Fibroblast of skin of right biceps (primary cell): ENCODE results near the gene EID2.
A peak's percentile ranks its signal among the peaks of the same experiment; 100 is the strongest.

ENCODE experiments used
- DNase-seq: peaks from one replicate; pipeline ENCODE4 v3.0.0-alpha.2; 2013

EID2 gene

DNA sequence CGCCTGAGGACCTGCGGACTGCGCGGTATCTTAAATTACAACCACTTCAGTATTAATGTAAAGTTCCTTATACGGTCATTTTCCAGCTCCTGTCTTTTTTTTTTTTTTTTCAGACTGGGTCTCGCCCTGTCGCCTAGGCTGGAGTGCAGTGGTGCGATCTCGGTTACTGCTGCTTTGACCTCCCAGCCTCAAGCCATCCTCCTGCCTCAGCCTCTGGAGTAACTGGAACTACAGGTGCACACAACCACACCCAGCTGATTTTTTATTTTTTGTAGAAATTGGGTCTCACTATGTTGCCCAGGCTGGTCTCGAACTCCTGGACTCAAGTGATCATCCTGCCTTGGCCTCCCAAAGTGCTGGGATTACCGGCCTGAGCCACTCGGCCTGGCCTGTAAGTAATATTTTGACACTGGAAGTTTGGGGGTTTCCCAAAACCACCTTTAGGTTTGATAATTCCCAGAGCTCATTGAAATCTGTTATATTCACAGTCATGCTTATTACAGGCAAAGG lies 6.9 kb downstream of the EID2 start:
- DNase-seq, result no peak

GRCh38 chr19:39532233-39533002 lies 7.5 kb downstream of the EID2 start, which contains the start of gene EID2B:
Gene EID2B, minus strand, starts transcription at chr19:39532852. Its CDS starts 50 bp downstream, at chr19:39532802.
- peak; percentile 93 for DNase-seq

DNA sequence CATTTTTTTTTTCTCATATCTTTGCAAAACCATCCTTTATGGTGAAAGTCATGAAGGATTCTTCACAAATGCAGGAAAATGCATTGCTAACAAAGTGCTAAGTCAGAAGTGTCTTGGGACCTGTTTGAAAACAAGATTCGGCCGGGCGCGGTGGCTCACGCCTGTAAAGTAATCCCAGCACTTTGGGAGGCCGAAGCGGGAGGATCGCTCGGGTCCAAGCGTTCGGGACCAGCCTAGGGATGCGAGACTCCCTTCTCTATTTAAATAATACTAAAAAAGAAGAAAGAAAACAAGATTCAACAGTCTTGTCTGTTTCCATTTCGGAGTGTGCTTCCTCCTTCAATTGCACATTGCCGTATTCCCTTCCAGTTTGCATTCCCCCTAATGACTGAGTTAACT lies 8.1 kb downstream of the EID2 start:
- DNase-seq, result no peak

DNA sequence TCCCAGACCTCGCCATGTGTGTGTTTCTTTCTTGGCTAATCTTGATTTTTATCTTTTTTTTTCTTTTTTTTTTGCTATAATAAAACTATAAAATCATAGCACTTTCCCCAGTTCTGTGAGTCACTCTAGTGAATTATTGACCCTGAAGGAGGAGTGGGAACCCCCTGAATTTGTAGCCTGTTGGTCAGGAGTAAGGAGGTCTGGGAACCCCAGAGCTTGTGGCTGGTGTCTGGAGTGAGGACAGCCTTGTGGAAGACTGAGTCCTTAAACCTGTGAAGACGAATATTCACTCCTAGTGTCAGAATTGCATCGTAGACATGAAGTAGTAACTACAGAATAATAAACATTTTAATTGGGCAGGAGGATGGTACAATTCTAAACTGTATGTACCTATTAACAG lies 14.8 kb downstream of the EID2 start:
- no peak for DNase-seq

- DNase-seq, result no peak
Measured at GRCh38 chr19:39524495-39524894, 15.5 kb downstream of the EID2 start.

DNA sequence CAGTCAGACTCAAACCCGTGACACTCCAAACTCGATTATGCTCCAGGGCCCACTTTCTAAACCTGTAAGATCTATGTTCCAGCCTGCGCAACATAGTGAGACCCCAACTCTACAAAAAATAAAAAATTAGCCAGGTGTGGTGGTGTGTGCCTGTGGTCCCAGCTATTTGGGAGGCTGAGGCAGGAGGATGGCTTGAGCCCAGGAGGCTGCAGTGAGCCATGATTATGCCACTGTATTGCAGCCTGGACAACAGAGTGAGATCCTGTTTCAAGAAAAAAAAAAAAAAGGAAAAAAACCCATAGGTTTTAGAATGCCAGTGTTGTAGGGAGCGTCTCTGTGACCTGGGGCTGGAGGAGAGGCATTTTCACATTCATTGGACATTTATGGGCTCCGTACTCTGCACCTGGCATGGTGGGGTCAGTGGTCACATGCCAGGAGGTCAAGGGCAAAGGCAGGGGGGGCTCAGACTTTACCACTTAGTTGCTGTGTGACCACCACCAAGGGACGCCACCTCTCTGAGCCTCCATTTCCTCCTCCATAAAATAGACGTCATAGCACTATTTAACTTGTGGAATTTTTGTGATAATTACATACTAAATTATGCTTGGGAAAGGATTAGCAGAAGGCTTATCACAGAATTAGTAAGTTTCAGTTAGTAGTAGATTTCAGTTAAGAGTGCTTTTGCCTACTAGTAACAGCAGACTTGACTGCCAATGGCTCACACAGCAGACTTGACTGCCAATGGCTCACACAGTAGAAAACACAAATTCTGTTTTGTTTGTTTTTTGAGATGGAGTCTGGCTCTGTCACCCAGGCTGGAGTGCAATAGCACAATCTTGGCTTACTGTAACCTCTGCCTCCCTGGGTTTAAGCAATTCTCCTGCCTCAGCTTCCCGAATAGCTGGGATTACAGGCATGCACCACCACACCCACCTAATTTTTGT lies 19.1 kb downstream of the EID2 start:
- DNase-seq, result no peak

- no peak for DNase-seq
Measured at GRCh38 chr19:39518975-39519374, 21.0 kb downstream of the EID2 start.

GRCh38 chr19:39518458-39518857 lies 21.5 kb downstream of the EID2 start:
- no peak for DNase-seq

- DNase-seq, result no peak
Measured at GRCh38 chr19:39517432-39517831, 22.5 kb downstream of the EID2 start.

GRCh38 chr19:39516270-39516669 lies 23.7 kb downstream of the EID2 start:
- DNase-seq, result no peak

- DNase-seq, result no peak
Measured at GRCh38 chr19:39515551-39516191, 24.3 kb downstream of the EID2 start.

GRCh38 chr19:39514840-39515550 lies 25.0 kb downstream of the EID2 start, which contains the start of gene SELENOV:
Gene SELENOV, plus strand, starts transcription at chr19:39515139. Its CDS starts 74 bp downstream, at chr19:39515213.
- no peak for DNase-seq

DNA sequence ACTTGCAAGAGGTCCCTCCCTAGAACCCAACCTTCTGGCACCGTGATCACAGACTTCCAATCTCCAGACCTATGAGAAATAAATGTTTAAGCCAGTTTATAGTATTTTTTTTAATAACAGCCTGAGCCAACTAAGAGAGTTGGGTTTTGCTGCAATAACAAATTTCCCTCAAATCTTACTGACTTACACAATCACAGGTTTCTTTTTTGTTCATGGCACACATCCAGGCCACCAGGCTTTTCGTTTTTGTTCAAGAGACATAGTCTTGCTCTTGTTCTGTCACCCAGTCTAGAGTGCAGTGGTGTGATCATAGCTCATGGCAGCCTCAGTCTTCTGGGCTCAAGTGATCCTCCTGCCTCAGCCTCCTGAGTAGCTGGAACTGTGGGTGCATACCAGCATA lies 27.0 kb downstream of the EID2 start:
- DNase-seq, result no peak

DNA sequence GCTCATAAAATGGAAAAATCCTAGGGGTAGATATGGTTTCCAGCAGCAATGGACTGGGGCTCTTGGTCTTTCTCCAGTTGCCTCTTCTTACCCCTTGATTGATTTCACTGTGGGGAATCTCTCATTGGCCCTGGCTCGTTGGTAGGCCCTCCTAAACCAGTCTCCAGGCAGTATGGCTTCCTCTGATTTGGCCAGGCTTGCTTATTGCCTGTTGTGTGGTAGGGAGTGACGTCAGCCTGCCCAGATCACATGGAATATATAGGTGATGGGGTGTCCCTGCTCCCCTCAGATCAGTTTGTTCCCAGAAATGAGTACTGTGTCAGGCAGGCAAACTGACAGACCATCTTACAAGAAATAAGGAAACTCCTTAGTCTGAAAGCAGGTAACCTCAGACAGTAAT lies 30.7 kb downstream of the EID2 start:
- DNase-seq, result no peak

- DNase-seq, result no peak
Measured at GRCh38 chr19:39508629-39509028, 31.3 kb downstream of the EID2 start.

- no peak for DNase-seq
Measured at GRCh38 chr19:39507715-39508364, 32.1 kb downstream of the EID2 start.

DNA sequence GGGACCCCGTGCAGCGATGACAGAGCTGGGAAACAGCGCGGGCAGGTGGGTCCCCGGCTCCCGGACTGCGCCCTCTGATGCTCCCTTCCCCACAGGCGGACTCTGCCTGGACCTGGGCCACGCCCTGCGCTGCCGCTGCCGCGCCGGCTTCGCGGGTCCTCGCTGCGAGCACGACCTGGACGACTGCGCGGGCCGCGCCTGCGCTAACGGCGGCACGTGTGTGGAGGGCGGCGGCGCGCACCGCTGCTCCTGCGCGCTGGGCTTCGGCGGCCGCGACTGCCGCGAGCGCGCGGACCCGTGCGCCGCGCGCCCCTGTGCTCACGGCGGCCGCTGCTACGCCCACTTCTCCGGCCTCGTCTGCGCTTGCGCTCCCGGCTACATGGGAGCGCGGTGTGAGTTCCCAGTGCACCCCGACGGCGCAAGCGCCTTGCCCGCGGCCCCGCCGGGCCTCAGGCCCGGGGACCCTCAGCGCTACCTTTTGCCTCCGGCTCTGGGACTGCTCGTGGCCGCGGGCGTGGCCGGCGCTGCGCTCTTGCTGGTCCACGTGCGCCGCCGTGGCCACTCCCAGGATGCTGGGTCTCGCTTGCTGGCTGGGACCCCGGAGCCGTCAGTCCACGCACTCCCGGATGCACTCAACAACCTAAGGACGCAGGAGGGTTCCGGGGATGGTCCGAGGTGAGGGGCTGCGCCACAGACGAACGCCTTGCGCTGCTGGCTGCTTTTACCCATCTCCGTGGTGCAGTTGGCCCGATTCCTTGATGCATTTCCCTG lies 32.8 kb downstream of the EID2 start:
- DNase-seq, result peak; percentile 77

DNA sequence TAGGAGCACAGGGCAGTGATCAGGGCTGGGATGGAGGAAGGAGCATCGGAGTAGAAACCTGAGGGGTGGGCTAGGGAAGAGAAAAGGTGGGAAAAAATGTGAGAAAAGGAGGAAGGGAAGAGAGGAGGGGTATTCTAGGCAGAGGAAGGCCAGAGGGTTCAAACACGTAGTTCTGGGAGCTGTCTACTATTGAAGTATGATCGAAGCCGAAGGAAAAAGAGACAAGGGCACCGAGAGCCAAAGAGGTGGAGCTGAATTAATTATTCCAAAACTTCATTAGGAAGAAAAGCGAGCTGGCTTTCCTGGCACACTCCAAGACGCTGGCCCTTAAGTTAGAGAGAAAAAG lies 33.4 kb downstream of the EID2 start:
- DNase-seq, result no peak

GRCh38 chr19:39502640-39503417 lies 37.1 kb downstream of the EID2 start:
- peak; percentile 78 for DNase-seq

GRCh38 chr19:39501340-39501739 lies 38.6 kb downstream of the EID2 start:
- DNase-seq, result no peak
